GM21381 (cell line): ENCODE measurements around the gene RARG.

Source experiments
- ATAC-seq: cut with Tn5 transposase; IDR thresholded peaks from one replicate; pipeline ENCODE4 v1.9.1; 2021; ENCODE audit warnings: mild to moderate bottlenecking, moderate library complexity; ENCODE audit not compliant: unreplicated experiment

RARG gene

GRCh38 chr12:53224061-53224896, 7.7 kb downstream of the RARG start:
- no peak for ATAC-seq

DNA sequence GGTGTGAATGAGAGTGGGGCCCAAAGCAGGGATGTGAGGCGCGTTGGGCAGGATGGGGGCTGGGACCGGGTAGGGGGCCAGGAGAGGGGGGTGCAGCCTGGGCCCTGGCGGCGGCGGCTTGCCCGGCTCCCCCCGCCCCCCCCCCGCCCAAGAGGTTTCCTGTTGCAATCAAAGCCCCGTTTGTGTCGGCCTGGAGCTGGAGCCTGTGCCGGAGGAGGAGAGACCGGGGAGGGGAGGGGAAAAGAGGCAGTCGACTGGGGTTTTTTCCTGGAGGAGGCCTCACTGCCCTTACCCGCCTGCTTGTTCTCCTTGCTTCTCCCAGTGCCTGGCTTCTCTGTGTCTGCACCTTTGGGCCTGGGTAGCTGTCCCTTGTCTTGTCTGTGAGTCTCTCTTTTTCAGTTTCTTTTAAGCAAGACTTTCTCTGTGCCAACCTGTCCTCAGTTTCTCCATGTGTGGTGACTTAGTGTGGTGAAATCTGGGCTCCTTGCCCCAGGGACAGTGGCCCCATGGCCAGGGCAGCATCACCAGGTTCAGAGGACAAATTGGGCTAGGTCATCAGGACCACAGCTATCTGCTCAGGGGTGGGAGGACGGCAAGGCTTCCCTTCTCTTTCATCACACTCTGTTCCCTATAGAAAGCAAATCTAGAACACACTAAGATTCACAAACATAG, 8.5 kb downstream of the RARG start:
- no peak for ATAC-seq

- ATAC-seq = no peak
These were observed 9.2 kb downstream of the RARG start for GRCh38 chr12:53222806-53223261.

- ATAC-seq = no peak
These were observed 9.8 kb downstream of the RARG start for GRCh38 chr12:53222170-53222721.

GRCh38 chr12:53221203-53222080, 10.6 kb downstream of the RARG start:
- peak; percentile 26 for ATAC-seq

DNA sequence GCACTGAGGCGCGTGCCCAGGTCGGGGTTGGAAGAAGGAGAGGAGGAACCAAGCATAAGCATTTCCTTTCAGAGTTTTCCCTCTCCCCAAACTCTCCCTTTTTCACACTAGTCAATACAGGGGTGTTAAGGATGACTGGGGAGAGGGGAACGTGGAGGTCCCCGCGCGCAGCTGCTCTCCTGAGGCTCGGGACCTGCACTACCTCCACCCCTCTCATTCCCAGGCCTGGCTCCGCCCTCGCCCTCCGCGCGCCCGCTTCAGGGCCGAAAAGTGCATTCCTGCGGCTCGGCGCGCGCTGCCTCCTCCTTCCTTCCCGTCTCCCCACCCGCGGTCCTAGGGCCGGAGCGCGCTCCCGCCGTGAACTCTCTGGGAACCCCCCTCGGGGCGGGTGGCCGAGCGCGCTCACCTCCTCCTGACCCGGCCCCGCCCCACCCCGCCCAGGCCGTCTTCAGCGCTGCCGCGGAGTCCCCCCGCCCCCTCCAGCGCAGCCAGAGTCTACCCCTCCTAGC, 11.3 kb downstream of the RARG start:
- ATAC-seq = peak; percentile 51

- peak; percentile 23 for ATAC-seq
These were observed 11.9 kb downstream of the RARG start for GRCh38 chr12:53219956-53220693.

GRCh38 chr12:53219292-53219955, 12.6 kb downstream of the RARG start:
- no peak for ATAC-seq

- ATAC-seq = no peak
These were observed 13.3 kb downstream of the RARG start for GRCh38 chr12:53218551-53219291.

- no peak for ATAC-seq
These were observed 14.1 kb downstream of the RARG start for GRCh38 chr12:53217931-53218307.

DNA sequence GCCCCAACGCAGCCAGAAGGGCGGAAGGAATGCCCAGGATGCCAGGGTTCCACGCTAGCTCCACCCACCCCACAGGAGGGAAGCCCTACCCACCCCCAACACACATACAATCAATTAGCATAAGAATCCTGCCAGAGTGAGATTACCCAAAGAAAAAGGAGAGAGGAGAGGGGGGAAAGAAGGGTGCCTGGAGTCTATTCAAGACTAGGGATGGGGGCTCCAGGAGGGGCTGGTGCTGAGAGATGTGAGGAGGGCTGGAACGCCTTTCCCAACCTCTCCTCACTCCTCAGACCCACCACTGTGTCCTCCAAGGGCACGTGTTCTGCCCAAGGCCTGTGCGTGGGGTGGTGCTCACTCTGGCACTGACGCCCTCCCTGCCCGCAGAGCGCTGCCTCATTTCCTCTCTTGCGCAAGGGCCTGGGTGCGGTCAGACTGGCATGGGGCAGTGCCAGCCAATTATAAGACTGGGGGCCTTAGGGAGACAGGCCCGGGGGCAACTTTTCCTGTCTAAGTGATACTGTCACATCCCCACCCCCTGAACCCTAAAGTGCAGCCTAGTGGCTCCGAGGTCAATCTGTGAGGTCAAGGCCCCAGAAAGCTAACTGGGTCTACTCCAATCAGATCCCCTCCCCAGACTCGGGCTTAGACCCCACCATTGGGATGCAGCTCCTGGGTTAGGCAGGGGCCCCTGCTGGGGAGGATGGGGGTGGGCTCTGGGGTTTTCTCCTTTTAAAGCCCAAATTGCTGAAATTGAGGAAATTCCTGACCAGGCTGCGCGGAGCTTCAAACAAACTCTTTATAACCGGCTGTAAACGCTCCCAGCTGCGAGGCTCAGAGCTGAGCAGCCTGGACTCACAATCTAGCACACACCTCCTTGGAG, 14.7 kb downstream of the RARG start:
- ATAC-seq = no peak

DNA sequence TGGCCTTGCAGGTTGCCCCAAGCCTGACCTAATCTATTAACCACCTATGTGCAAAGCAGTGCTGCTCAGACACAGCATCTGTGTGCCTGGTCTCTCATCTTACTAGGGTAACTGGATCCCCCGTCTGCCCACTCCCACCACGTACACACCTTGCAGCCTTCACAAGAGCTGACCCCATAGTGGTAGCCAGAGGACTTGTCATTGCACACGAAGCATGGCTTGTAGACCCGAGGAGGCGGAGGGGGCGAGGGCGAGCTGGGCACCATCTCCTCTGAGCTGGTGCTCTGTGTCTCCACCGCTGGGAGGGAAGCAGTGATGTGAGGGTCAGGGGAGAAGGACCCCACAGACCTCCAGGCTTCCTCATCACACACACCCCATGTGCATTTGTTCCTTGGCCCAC, 16.5 kb downstream of the RARG start:
- ATAC-seq = no peak

GRCh38 chr12:53214687-53215455, 17.1 kb downstream of the RARG start:
- ATAC-seq = no peak

GRCh38 chr12:53214221-53214620, 17.8 kb downstream of the RARG start:
- no peak for ATAC-seq

- ATAC-seq = no peak
These were observed 18.7 kb downstream of the RARG start for GRCh38 chr12:53213348-53213747.

DNA sequence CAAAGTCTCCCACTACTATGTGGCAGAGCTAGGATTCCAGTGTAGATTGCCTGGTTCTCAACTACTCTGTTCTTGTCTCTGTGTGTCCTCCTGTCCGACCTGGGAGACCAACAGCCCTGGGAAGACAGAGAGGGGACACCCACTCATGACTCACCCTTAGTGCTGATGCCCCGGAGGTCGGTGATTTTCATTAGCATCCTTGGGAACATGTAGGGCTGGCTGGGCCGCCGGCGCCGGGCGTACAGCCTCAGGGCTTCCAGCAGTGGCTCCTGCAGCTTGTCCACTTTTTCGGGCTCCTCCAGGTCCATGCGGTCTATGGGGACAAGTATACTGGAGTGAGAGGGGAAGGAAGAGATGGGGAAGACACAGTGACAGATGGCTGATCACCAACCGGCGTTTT, 19.1 kb downstream of the RARG start:
- ATAC-seq = no peak
